ENCODE data around the gene PMVK. TPM values are rescaled to one million over a fixed set of nuclear protein-coding genes. Genes with fewer than 3 reads are reported as not detected.

Gene PMVK
- total RNA-seq (2021; ENCODE audit: unreplicated experiment) (42.2 TPM), Bru-seq, nascent RNA (percentile 64 among the genes with signal in this experiment), BruChase-seq, experiment 1, labeled RNA remaining after a 2-hour chase (percentile 67 among the genes with signal in this experiment), BruChase-seq, experiment 2, labeled RNA remaining after a 6-hour chase (percentile 73 among the genes with signal in this experiment)
- 60.5 TPM for polyA plus RNA-seq (2012; ENCODE audit: insufficient read length)
- long read RNA-seq, transcript PMVK-201 (5 exons, 1,280 nt) = major isoform, 70 of 85 reads
- long read RNA-seq, partial matches to known transcripts = 6 of 85 reads
- long read RNA-seq, other reads (novel, unspliced or antisense) = 9 of 85 reads

DNA sequence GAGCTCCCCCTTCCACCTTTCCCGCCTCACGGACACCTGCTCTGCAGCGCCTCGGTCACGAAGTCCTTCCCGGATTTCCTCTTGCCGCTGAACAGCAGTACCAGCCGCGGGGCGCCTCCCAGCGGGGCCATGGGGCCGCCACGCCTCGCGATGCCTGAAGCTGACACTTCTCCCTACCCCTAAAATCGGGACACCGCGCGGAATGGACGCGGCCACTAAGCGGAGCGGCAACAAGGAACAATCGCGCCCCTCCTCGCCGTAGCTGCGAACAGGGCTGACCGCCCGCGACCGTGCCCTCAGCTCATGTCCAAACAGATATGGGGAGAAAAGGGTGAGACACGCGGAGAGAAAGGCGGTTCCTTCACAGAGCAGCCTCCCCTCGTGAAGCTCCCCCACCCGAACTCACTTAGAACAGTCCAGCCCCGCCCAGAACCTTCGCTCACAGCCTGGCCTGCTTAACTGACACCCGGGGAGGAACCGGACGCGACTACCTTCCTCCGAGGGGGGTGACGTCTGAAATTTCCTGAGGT is at the start of gene PMVK:
PMVK (minus strand) TSS at position 165 of the 530 bp plus-strand sequence; CDS start at position 131, 34 bp downstream.
- Histone ChIP-seq H3K36me3 (ENCODE audit: control insufficient read depth, insufficient read depth, low read length) (no peaks in the 10 kb centered on the region), H3K9me3 (ENCODE audit: control insufficient read depth, insufficient read depth, low read depth, low read length) (no peaks in the 10 kb centered on the region), H3K4me3 (ENCODE audit: low read depth in 2 of 2, low read length in 2 of 2) (peak within 1 kb of the TSS; percentile 68 to 94), H3K27me3 (ENCODE audit: control insufficient read depth, insufficient read depth, low read length) (no peaks in the 10 kb centered on the region), H3K4me1 (ENCODE audit: control insufficient read depth, insufficient read depth, low read length) (peaks cover 11% of the 10 kb centered on the region), H3K27ac (ENCODE audit: low read length) (peak within 1 kb of the TSS; percentile 97)
- CTCF ChIA-PET = interaction anchor here (0.6 to 1.0 kb wide), 3 partner anchors 29 to 214 kb away, joined by 3 to 4 read pairs (median 3); no protein-coding TSS in a partner anchor
- in situ Hi-C loops (cut with HindIII; ENCODE audit: low pct_unique_long_range_greater_than_20kb, low sequenced_read_pairs) = no loop called here
- TF ChIP-seq, protein P1, sequence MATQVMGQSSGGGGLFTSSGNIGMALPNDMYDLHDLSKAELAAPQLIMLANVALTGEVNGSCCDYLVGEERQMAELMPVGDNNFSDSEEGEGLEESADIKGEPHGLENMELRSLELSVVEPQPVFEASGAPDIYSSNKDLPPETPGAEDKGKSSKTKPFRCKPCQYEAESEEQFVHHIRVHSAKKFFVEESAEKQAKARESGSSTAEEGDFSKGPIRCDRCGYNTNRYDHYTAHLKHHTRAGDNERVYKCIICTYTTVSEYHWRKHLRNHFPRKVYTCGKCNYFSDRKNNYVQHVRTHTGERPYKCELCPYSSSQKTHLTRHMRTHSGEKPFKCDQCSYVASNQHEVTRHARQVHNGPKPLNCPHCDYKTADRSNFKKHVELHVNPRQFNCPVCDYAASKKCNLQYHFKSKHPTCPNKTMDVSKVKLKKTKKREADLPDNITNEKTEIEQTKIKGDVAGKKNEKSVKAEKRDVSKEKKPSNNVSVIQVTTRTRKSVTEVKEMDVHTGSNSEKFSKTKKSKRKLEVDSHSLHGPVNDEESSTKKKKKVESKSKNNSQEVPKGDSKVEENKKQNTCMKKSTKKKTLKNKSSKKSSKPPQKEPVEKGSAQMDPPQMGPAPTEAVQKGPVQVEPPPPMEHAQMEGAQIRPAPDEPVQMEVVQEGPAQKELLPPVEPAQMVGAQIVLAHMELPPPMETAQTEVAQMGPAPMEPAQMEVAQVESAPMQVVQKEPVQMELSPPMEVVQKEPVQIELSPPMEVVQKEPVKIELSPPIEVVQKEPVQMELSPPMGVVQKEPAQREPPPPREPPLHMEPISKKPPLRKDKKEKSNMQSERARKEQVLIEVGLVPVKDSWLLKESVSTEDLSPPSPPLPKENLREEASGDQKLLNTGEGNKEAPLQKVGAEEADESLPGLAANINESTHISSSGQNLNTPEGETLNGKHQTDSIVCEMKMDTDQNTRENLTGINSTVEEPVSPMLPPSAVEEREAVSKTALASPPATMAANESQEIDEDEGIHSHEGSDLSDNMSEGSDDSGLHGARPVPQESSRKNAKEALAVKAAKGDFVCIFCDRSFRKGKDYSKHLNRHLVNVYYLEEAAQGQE (IDR thresholded peaks at IDR 0.05; ENCODE audit: insufficient read depth in 1 of 2, low read depth in 2 of 2, low read length in 1 of 2) = 0 out of 4 replicates have a peak, but pooled peaks of 1 of the 2 experiments have one; percentile 26
- TF ChIP-seq, protein P2, sequence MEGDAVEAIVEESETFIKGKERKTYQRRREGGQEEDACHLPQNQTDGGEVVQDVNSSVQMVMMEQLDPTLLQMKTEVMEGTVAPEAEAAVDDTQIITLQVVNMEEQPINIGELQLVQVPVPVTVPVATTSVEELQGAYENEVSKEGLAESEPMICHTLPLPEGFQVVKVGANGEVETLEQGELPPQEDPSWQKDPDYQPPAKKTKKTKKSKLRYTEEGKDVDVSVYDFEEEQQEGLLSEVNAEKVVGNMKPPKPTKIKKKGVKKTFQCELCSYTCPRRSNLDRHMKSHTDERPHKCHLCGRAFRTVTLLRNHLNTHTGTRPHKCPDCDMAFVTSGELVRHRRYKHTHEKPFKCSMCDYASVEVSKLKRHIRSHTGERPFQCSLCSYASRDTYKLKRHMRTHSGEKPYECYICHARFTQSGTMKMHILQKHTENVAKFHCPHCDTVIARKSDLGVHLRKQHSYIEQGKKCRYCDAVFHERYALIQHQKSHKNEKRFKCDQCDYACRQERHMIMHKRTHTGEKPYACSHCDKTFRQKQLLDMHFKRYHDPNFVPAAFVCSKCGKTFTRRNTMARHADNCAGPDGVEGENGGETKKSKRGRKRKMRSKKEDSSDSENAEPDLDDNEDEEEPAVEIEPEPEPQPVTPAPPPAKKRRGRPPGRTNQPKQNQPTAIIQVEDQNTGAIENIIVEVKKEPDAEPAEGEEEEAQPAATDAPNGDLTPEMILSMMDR (IDR thresholded peaks at IDR 0.05) = no peak; the same call in 1 of the 2 replicates
- TF ChIP-seq POLR2AphosphoS5 (IDR thresholded peaks at IDR 0.05; ENCODE audit: low read depth, low read length) = peak; percentile 59
- TF ChIP-seq SIN3A (IDR thresholded peaks at IDR 0.05; ENCODE audit: borderline replicate concordance, insufficient read depth, low read depth, low read length) = peak; percentile 41; the same call in 1 of the 2 replicates
- peak; percentile 61 for TF ChIP-seq TCF7L2 (IDR thresholded peaks at IDR 0.05; ENCODE audit: low read depth, low read length)
- DNase-seq (ENCODE audit: low read depth, low spot score) = peak; percentile 85
- POLR2A ChIA-PET = interaction anchor here (1.0 to 1.5 kb wide), 2 partner anchors 19 to 34 kb away, joined by 3 to 5 read pairs; partner anchors contain the start of genes PBXIP1 and SHC1
- ATAC-seq = peak; percentile 95
- intact Hi-C loops (cut with micrococcal nuclease; ENCODE audit: unreplicated experiment) = loop anchor here (2.0 to 5.0 kb wide), 2 partner anchors 58 to 454 kb away; no protein-coding TSS in a partner anchor
- BruUV-seq (replicated peaks) = no TSS peak

DNA sequence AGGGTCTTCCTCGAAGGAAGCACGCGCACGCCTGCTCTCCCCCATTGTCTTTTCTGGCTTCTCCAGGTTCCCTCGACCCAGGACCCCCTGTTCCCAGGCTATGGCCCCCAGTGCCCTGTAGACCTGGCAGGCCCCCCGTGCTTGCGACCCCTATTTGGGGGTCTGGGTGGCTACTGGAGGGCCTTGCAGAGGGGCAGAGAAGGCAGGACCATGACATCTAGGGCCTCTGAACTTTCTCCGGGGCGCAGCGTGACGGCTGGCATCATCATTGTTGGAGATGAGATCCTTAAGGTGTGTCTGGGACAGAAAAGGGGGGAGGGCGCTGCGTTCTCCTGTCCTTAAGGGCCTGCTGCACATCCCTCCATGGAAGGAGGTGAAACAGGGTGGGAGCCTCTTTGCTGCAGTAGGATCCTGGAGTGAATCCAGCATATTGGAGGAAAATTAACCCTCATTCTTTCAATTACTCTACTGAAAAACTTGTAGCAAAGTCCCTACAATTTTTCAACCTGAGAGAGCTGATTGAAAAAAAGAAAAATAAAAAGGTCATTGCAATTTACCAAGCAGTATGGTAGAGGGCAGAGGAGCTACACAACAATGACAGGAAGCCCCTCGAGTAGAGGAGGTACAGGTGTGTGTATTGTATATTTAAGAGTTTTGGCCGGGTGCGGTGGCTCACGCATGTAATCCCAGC is 47.4 kb upstream of the PMVK start:
- in situ Hi-C loops (cut with HindIII; ENCODE audit: low pct_unique_long_range_greater_than_20kb, low sequenced_read_pairs) (no loop called here), intact Hi-C loops (cut with micrococcal nuclease; ENCODE audit: unreplicated experiment) (no loop called here)
- no TSS peak for BruUV-seq (replicated peaks)
- POLR2A ChIA-PET = interaction anchor here (1.2 kb wide), 1 partner anchor 9 kb away, joined by 3 read pairs; the partner anchor contains the start of gene LENEP
- TF ChIP-seq TCF7L2 (IDR thresholded peaks at IDR 0.05; ENCODE audit: low read depth, low read length) (no peak), POLR2AphosphoS5 (IDR thresholded peaks at IDR 0.05; ENCODE audit: low read depth, low read length) (no peak), SIN3A (IDR thresholded peaks at IDR 0.05; ENCODE audit: borderline replicate concordance, insufficient read depth, low read depth, low read length) (no peak)
- TF ChIP-seq, protein P1 (IDR thresholded peaks at IDR 0.05; ENCODE audit: insufficient read depth in 1 of 2, low read depth in 2 of 2, low read length in 1 of 2) = no peak
- TF ChIP-seq, protein P2 (IDR thresholded peaks at IDR 0.05) = no peak
- CTCF ChIA-PET = interaction anchor here (1.3 kb wide), 1 partner anchor 15 kb away, joined by 3 read pairs; no protein-coding TSS in a partner anchor
- no peak for ATAC-seq
- peak overlapping the region; percentile 84 for H3K27ac ChIP-seq (ENCODE audit: low read length)
- H3K36me3 ChIP-seq (ENCODE audit: control insufficient read depth, insufficient read depth, low read length) = peaks cover 7% of the 10 kb centered on the region; the same call in 1 of the 2 replicates
- no peaks in the 10 kb centered on the region for H3K9me3 ChIP-seq (ENCODE audit: control insufficient read depth, insufficient read depth, low read depth, low read length)
- H3K27me3 ChIP-seq (ENCODE audit: control insufficient read depth, insufficient read depth, low read length) = no peaks in the 10 kb centered on the region
- peaks cover 8% of the 10 kb centered on the region for H3K4me1 ChIP-seq (ENCODE audit: control insufficient read depth, insufficient read depth, low read length)
- peak overlapping the region; percentile 55 to 86 for H3K4me3 ChIP-seq (ENCODE audit: low read depth in 2 of 2, low read length in 2 of 2)
- no peak for DNase-seq (ENCODE audit: low read depth, low spot score)
